Measurements from ENCODE around the gene HLF. TPM values are rescaled to one million over a fixed set of nuclear protein-coding genes. Genes with fewer than 3 reads are reported as not detected.

HLF gene
- total RNA-seq, 1 donor from 2014 or later: 0.51 TPM

- no peaks in the 10 kb centered on the region for H3K36me3 Mint-ChIP-seq (ENCODE audit: unreplicated experiment)
- no peaks in the 10 kb centered on the region for H3K27me3 Mint-ChIP-seq (ENCODE audit: unreplicated experiment)
- H3K27ac Mint-ChIP-seq (ENCODE audit: unreplicated experiment): no peak overlapping the region
- no peaks in the 10 kb centered on the region for H3K4me1 Mint-ChIP-seq (ENCODE audit: unreplicated experiment)
- no peaks in the 10 kb centered on the region for H3K9me3 Mint-ChIP-seq (ENCODE audit: unreplicated experiment)
- no peak overlapping the region for H3K4me3 Mint-ChIP-seq (ENCODE audit: unreplicated experiment)
- no peak for TF ChIP-seq CTCF (IDR thresholded peaks at IDR 0.05)
- DNase-seq (ENCODE audit: extremely low spot score, unreplicated experiment): no peak
Observed at GRCh38 chr17:55323518-55324295, 58.9 kb downstream of the HLF start.

- H3K9me3 Mint-ChIP-seq (ENCODE audit: unreplicated experiment): no peaks in the 10 kb centered on the region
- no peaks in the 10 kb centered on the region for H3K27me3 Mint-ChIP-seq (ENCODE audit: unreplicated experiment)
- H3K36me3 Mint-ChIP-seq (ENCODE audit: unreplicated experiment): no peaks in the 10 kb centered on the region
- DNase-seq (ENCODE audit: extremely low spot score, unreplicated experiment): no peak
- H3K4me3 Mint-ChIP-seq (ENCODE audit: unreplicated experiment): no peak overlapping the region
- no peaks in the 10 kb centered on the region for H3K4me1 Mint-ChIP-seq (ENCODE audit: unreplicated experiment)
- TF ChIP-seq CTCF (IDR thresholded peaks at IDR 0.05): no peak
- no peak overlapping the region for H3K27ac Mint-ChIP-seq (ENCODE audit: unreplicated experiment)
Observed at GRCh38 chr17:55324296-55324978, 59.7 kb downstream of the HLF start.

GRCh38 chr17:55325406-55325805 is 60.6 kb downstream of the HLF start:
- no peak for TF ChIP-seq CTCF (IDR thresholded peaks at IDR 0.05)
- Mint-ChIP-seq H3K27ac (ENCODE audit: unreplicated experiment) (no peak overlapping the region), H3K27me3 (ENCODE audit: unreplicated experiment) (peaks cover 2% of the 10 kb centered on the region), H3K4me3 (ENCODE audit: unreplicated experiment) (no peak overlapping the region), H3K4me1 (ENCODE audit: unreplicated experiment) (no peaks in the 10 kb centered on the region), H3K9me3 (ENCODE audit: unreplicated experiment) (no peaks in the 10 kb centered on the region), H3K36me3 (ENCODE audit: unreplicated experiment) (no peaks in the 10 kb centered on the region)
- no peak for DNase-seq (ENCODE audit: extremely low spot score, unreplicated experiment)

- no peaks in the 10 kb centered on the region for H3K9me3 Mint-ChIP-seq (ENCODE audit: unreplicated experiment)
- no peaks in the 10 kb centered on the region for H3K36me3 Mint-ChIP-seq (ENCODE audit: unreplicated experiment)
Observed at GRCh38 chr17:55326030-55326429, 61.3 kb downstream of the HLF start.

More at GRCh38 chr17:55326030-55326429, 61.3 kb downstream of the HLF start:
- H3K4me3 Mint-ChIP-seq (ENCODE audit: unreplicated experiment): no peak overlapping the region
- no peak for TF ChIP-seq CTCF (IDR thresholded peaks at IDR 0.05)
- no peak for DNase-seq (ENCODE audit: extremely low spot score, unreplicated experiment)
- no peaks in the 10 kb centered on the region for H3K4me1 Mint-ChIP-seq (ENCODE audit: unreplicated experiment)
- peaks cover 2% of the 10 kb centered on the region for H3K27me3 Mint-ChIP-seq (ENCODE audit: unreplicated experiment)
- H3K27ac Mint-ChIP-seq (ENCODE audit: unreplicated experiment): no peak overlapping the region

Measured in osteocyte (in vitro differentiated cells).